SK-N-SH (cell line): ENCODE results near the gene PI3. TPM values are rescaled to one million over a fixed set of nuclear protein-coding genes. Genes with fewer than 3 reads are reported as not detected.

Source experiments
- CTCF ChIA-PET: fragments of 300-600, 350-600 bp; formaldehyde crosslinking; extraction: SDS; loops from one replicate; lab custom pipeline; 2021; lab: Yijun Ruan, JAX
- POLR2A ChIA-PET: fragments of 350-600 bp; sonication (Branson Sonifier 250); formaldehyde crosslinking; extraction: SDS; loops from one replicate; lab custom pipeline; 2020; ENCODE audit warnings: antibody characterized with exemption, inconsistent platforms; lab: Yijun Ruan, JAX
- DNase-seq: peaks from one replicate; pipeline ENCODE4 v3.0.0; 2012
- H2AFZ ChIP-seq: fragments of 200-600 bp; sonication (generic); 2 replicates; pipeline ENCODE4 v1.8.1; 2016; ENCODE audit warnings: antibody characterized with exemption, mild to moderate bottlenecking, low read depth
- H3F3A ChIP-seq: fragments of 200-600 bp; sonication (generic); replicated peaks from 2 replicates; pipeline ENCODE3; 2016; ENCODE audit warnings: antibody characterized with exemption, mild to moderate bottlenecking; ENCODE audit not compliant: insufficient read depth
- H3K27ac ChIP-seq, 2 experiments: fragments of 200-500 bp in 1 of 2; fragments of 200-600 bp in 1 of 2; sonication (Bioruptor generic) in 1 of 2; sonication (generic), shearing (Covaris generic) in 1 of 2; 2 replicates each; pipeline versions ENCODE4 v1.5.1 to v1.6.1; 2014 to 2016; ENCODE audit warnings: low read depth in 2 of 2, inconsistent platforms in 1 of 2, low read length in 1 of 2, mild to moderate bottlenecking in 1 of 2, mixed read lengths in 1 of 2
- H3K27me3 ChIP-seq: fragments of 200-600 bp; sonication (generic), shearing (Covaris generic); 2 replicates; pipeline ENCODE4 v1.6.1; 2016; ENCODE audit warnings: mixed run types; ENCODE audit not compliant: insufficient read depth
- H3K36me3 ChIP-seq, 2 experiments: fragments of 200-500 bp in 1 of 2; fragments of 200-600 bp in 1 of 2; sonication (Bioruptor generic) in 1 of 2; sonication (generic) in 1 of 2; replicated peaks in 1 of 2; 2 replicates each; pipeline versions ENCODE3 to v1.5.1; 2014 to 2016; ENCODE audit warnings: low read length in 1 of 2, mild to moderate bottlenecking in 1 of 2; ENCODE audit not compliant: insufficient read depth in 2 of 2, control insufficient read depth in 1 of 2
- H3K4me1 ChIP-seq, 2 experiments: fragments of 200-500 bp in 1 of 2; fragments of 200-600 bp in 1 of 2; sonication (Bioruptor generic) in 1 of 2; sonication (generic), shearing (Covaris generic) in 1 of 2; 2 replicates each; pipeline versions ENCODE4 v1.5.1 to v1.6.1; 2014 to 2016; ENCODE audit warnings: low read depth in 1 of 2, low read length in 1 of 2, mixed run types in 1 of 2; ENCODE audit not compliant: insufficient read depth in 2 of 2, control insufficient read depth in 1 of 2
- H3K4me2 ChIP-seq: fragments of 200-600 bp; sonication (generic), shearing (Covaris generic); 2 replicates; pipeline ENCODE4 v1.6.1; 2017; ENCODE audit warnings: mixed run types
- H3K4me3 ChIP-seq, 2 experiments: fragments of 200-500 bp in 1 of 2; fragments of 200-600 bp in 1 of 2; sonication (Bioruptor generic) in 1 of 2; sonication (generic), shearing (Covaris generic) in 1 of 2; 2 replicates each; pipeline versions ENCODE4 v1.5.1 to v1.8.1; 2014 to 2016; ENCODE audit warnings: low read depth in 2 of 2, inconsistent platforms in 1 of 2, low read length in 1 of 2, mild to moderate bottlenecking in 1 of 2, mixed read lengths in 1 of 2, moderate library complexity in 1 of 2
- H3K79me2 ChIP-seq: fragments of 200-600 bp; sonication (generic); 2 replicates; pipeline ENCODE4 v1.8.1; 2017; ENCODE audit warnings: mild to moderate bottlenecking; ENCODE audit not compliant: insufficient read depth
- H3K9ac ChIP-seq: fragments of 200-600 bp; sonication (generic); 2 replicates; pipeline ENCODE4 v1.6.1; 2017; ENCODE audit warnings: mixed run types
- H3K9me2 ChIP-seq: fragments of 200-600 bp; sonication (generic); 2 replicates; pipeline ENCODE4 v1.6.1; 2017; ENCODE audit warnings: mixed run types
- H3K9me3 ChIP-seq: fragments of 200-600 bp; sonication (generic); 2 replicates; pipeline ENCODE4 v1.6.1; 2017; ENCODE audit warnings: mixed run types, mild to moderate bottlenecking, moderate library complexity
- H4K20me1 ChIP-seq: fragments of 200-600 bp; sonication (generic); 2 replicates; pipeline ENCODE4 v1.6.1; 2017; ENCODE audit warnings: mild to moderate bottlenecking, mixed run types; ENCODE audit not compliant: insufficient read depth
- CHD2 ChIP-seq: fragments of 150-350 bp; IDR thresholded peaks from 2 replicates; pipeline ENCODE4 v1.6.1; 2018; ENCODE audit warnings: low read length; ENCODE audit not compliant: partially characterized antibody
- CTCF ChIP-seq: fragments of 200-600 bp; sonication (generic); IDR thresholded peaks from 2 replicates; pipeline ENCODE4 v1.6.1; 2017; ENCODE audit warnings: antibody characterized with exemption, mild to moderate bottlenecking, moderate library complexity
- ELF1 ChIP-seq: IDR thresholded peaks from 2 replicates; pipeline ENCODE4 v1.4.0; 2012
- EZH2phosphoT487 ChIP-seq: fragments of 200-600 bp; sonication (generic); IDR thresholded peaks from 2 replicates; pipeline ENCODE4 v1.6.1; 2017; ENCODE audit warnings: low read depth, mixed run types, mild to moderate bottlenecking, antibody characterized with exemption, moderate library complexity, borderline replicate concordance
- FOSL2 ChIP-seq: IDR thresholded peaks from 2 replicates; pipeline ENCODE4 v1.4.0; 2012; ENCODE audit warnings: low read depth, mild to moderate bottlenecking, moderate library complexity, borderline replicate concordance
- FOXM1 ChIP-seq: IDR thresholded peaks from 2 replicates; pipeline ENCODE4 v1.4.0; 2012; ENCODE audit warnings: low read depth, mild to moderate bottlenecking
- GABPA ChIP-seq: IDR thresholded peaks from 2 replicates; pipeline ENCODE4 v1.4.0; 2012; ENCODE audit warnings: low read depth, mild to moderate bottlenecking
- GATA2 ChIP-seq: sonication (generic); formaldehyde crosslinking; IDR thresholded peaks from 2 replicates; pipeline ENCODE4 v1.5.0; 2020; ENCODE audit warnings: mild to moderate bottlenecking, missing genetic modification reagents
- IRF3 ChIP-seq: fragments of 150-350 bp; IDR thresholded peaks from 2 replicates; pipeline ENCODE4 v1.6.1; 2016; ENCODE audit warnings: mild to moderate bottlenecking, low read depth, low read length
- JUND ChIP-seq: IDR thresholded peaks from 2 replicates; pipeline ENCODE4 v1.4.0; 2012
- MAX ChIP-seq: IDR thresholded peaks from 2 replicates; pipeline ENCODE4 v1.4.0; 2012; ENCODE audit warnings: low read depth
- PBX3 ChIP-seq: IDR thresholded peaks from 2 replicates; pipeline ENCODE4; 2012
- POLR2AphosphoS5 ChIP-seq: IDR thresholded peaks from 2 replicates; pipeline ENCODE4 v1.6.1; 2012; ENCODE audit warnings: low read depth, low read length
- RAD21 ChIP-seq: IDR thresholded peaks from 2 replicates; pipeline ENCODE4 v1.6.1; 2012; ENCODE audit warnings: mild to moderate bottlenecking, low read length
- RCOR1 ChIP-seq: fragments of 150-350 bp; IDR thresholded peaks from 2 replicates; pipeline ENCODE4 v1.6.1; 2017; ENCODE audit warnings: antibody characterized with exemption, low read length
- RFX5 ChIP-seq: IDR thresholded peaks from 2 replicates; pipeline ENCODE4 v1.6.1; 2012; ENCODE audit warnings: mild to moderate bottlenecking, improper control_type of control experiment, low read length
- RXRA ChIP-seq: IDR thresholded peaks from 2 replicates; pipeline ENCODE4 v1.4.0; 2012; ENCODE audit warnings: low read depth, mild to moderate bottlenecking, borderline replicate concordance
- TAF1 ChIP-seq: IDR thresholded peaks from 2 replicates; pipeline ENCODE4 v1.6.1; 2012; ENCODE audit warnings: low read depth, mild to moderate bottlenecking, low read length, moderate library complexity, borderline replicate concordance
- TCF12 ChIP-seq: IDR thresholded peaks from 2 replicates; pipeline ENCODE4 v1.4.0; 2012
- USF2 ChIP-seq: fragments of 150-350 bp; IDR thresholded peaks from 2 replicates; pipeline ENCODE4 v1.6.1; 2017; ENCODE audit warnings: antibody characterized with exemption, low read length, low read depth, borderline replicate concordance
- YY1 ChIP-seq: IDR thresholded peaks from 2 replicates; pipeline ENCODE4 v1.4.0; 2012; ENCODE audit warnings: low read depth, mild to moderate bottlenecking
- WGBS: methylation state at CpG from one replicate; pipeline ENCODE4 v1.1.6; 2017; ENCODE audit warnings: low lambda C conversion rate; 5-methylcytosine and 5-hydroxymethylcytosine counted together
- polyA plus RNA-seq, 3 experiments: library from polyadenylated mRNA; depleted of rRNA; stranded (reverse); fragments of >200 nt; gene quantifications; 2 replicates each; pipeline ENCODE4 v1.2.3, GENCODE V29; 2012

Gene PI3
- polyA plus RNA-seq, 1 of the 3 experiments (the other 2 are of a cell fraction): 0.12 TPM

- 6% methylated on average over 1 of the region's 1 CpG for WGBS
- Histone ChIP-seq H2AFZ (no peak overlapping the region), H3K4me3 (no peak overlapping the region), H3K9ac (no peak overlapping the region), H3F3A (no peaks in the 10 kb centered on the region), H3K4me2 (no peak overlapping the region), H3K36me3 (no peaks in the 10 kb centered on the region), H3K79me2 (no peaks in the 10 kb centered on the region), H3K4me1 (no peaks in the 10 kb centered on the region)
- POLR2A ChIA-PET: no interaction called here
- no peak for DNase-seq
- TF ChIP-seq FOXM1 (no peak), IRF3 (no peak), TAF1 (no peak), YY1 (no peak), RXRA (no peak), EZH2phosphoT487 (no peak), GABPA (no peak), GATA2 (CRISPR knock-in tag) (no peak), CTCF (no peak)
- TF ChIP-seq, all 33 proteins: peak for 0
- CTCF ChIA-PET: interaction anchor here (0.7 kb wide), 1 partner anchor 806 kb away, joined by 3 read pairs; no protein-coding TSS in a partner anchor
- Histone ChIP-seq H3K27ac (no peak overlapping the region), H3K27me3 (no peaks in the 10 kb centered on the region), H4K20me1 (no peaks in the 10 kb centered on the region), H3K9me3 (no peaks in the 10 kb centered on the region), H3K9me2 (no peaks in the 10 kb centered on the region)
Measured at GRCh38 chr20:45163083-45163803, 11.5 kb upstream of the PI3 start.

GRCh38 chr20:45164906-45165305 is 9.8 kb upstream of the PI3 start:
- 0% methylated on average over 1 of the region's 1 CpG for WGBS
- H3F3A ChIP-seq: no peaks in the 10 kb centered on the region
- TF ChIP-seq TAF1 (no peak), GATA2 (CRISPR knock-in tag) (no peak), FOSL2 (no peak), JUND (no peak), RFX5 (no peak), MAX (no peak), RXRA (no peak), FOXM1 (no peak), ELF1 (no peak), RCOR1 (no peak), TCF12 (no peak), CHD2 (no peak), RAD21 (no peak), USF2 (no peak), PBX3 (no peak), POLR2AphosphoS5 (no peak), IRF3 (no peak)

More at GRCh38 chr20:45164906-45165305, 9.8 kb upstream of the PI3 start:
- POLR2A ChIA-PET: no interaction called here
- H3K36me3 ChIP-seq: no peaks in the 10 kb centered on the region
- no peak overlapping the region for H3K4me3 ChIP-seq
- no peaks in the 10 kb centered on the region for H3K9me3 ChIP-seq
- no peak overlapping the region for H3K9ac ChIP-seq
- no peaks in the 10 kb centered on the region for H4K20me1 ChIP-seq
- no peaks in the 10 kb centered on the region for H3K79me2 ChIP-seq
- no peak for DNase-seq
- no peak overlapping the region for H3K27ac ChIP-seq
- no peaks in the 10 kb centered on the region for H3K4me1 ChIP-seq
- H2AFZ ChIP-seq: no peak overlapping the region
- no peaks in the 10 kb centered on the region for H3K9me2 ChIP-seq
- no peak overlapping the region for H3K4me2 ChIP-seq
- CTCF ChIA-PET: no interaction called here
- H3K27me3 ChIP-seq: no peaks in the 10 kb centered on the region
